Progenitor cell of endocrine pancreas (in vitro differentiated cells): ENCODE data around the gene KSR1. TPM values are rescaled to one million over a fixed set of nuclear protein-coding genes. Genes with fewer than 3 reads are reported as not detected.

ENCODE experiments used
- DNase-seq: peaks from one replicate; pipeline ENCODE4 v3.0.0; 2021; ENCODE audit warnings: low spot score; ENCODE audit not compliant: unreplicated experiment
- H3K27ac Mint-ChIP-seq: 2 replicates; pipeline ENCODE4 v1.8.0; 2021; ENCODE audit warnings: mild to moderate bottlenecking, moderate library complexity, mixed read lengths
- H3K27me3 Mint-ChIP-seq: 2 replicates; pipeline ENCODE4 v1.8.0; 2021; ENCODE audit warnings: mixed read lengths
- H3K36me3 Mint-ChIP-seq: 2 replicates; pipeline ENCODE4 v1.8.0; 2022; ENCODE audit warnings: mixed read lengths; ENCODE audit not compliant: insufficient read depth
- H3K4me1 Mint-ChIP-seq: 2 replicates; pipeline ENCODE4 v1.8.0; 2021; ENCODE audit warnings: low read depth, mixed read lengths
- H3K4me3 Mint-ChIP-seq: 2 replicates; pipeline ENCODE4 v1.8.0; 2021; ENCODE audit warnings: low read depth, mild to moderate bottlenecking, moderate library complexity, mixed read lengths
- H3K9me3 Mint-ChIP-seq: 2 replicates; pipeline ENCODE4 v1.8.0; 2021; ENCODE audit warnings: low read depth, mixed read lengths
- CTCF ChIP-seq: fragments of 200-600 bp; sonication (generic); IDR thresholded peaks from one replicate; pipeline ENCODE4 v1.5.0; 2021; ENCODE audit warnings: antibody characterized with exemption, mild to moderate bottlenecking; ENCODE audit not compliant: unreplicated experiment
- total RNA-seq: library from RNA; stranded (reverse); gene quantifications from 2 replicates; pipeline ENCODE4 v1.2.1, GENCODE V29; 2021

Gene KSR1
- total RNA-seq, 1 donor from 2014 or later = 70.1 TPM

- no peak for TF ChIP-seq CTCF
- no peak overlapping the region for H3K27ac Mint-ChIP-seq
- no peaks in the 10 kb centered on the region for H3K9me3 Mint-ChIP-seq
- no peak overlapping the region for H3K4me3 Mint-ChIP-seq
- H3K4me1 Mint-ChIP-seq = peaks cover 37% of the 10 kb centered on the region
- no peak for DNase-seq
- no peaks in the 10 kb centered on the region for H3K27me3 Mint-ChIP-seq
- no peaks in the 10 kb centered on the region for H3K36me3 Mint-ChIP-seq
Observed at GRCh38 chr17:27523712-27524111, 67.5 kb downstream of the KSR1 start.

DNA sequence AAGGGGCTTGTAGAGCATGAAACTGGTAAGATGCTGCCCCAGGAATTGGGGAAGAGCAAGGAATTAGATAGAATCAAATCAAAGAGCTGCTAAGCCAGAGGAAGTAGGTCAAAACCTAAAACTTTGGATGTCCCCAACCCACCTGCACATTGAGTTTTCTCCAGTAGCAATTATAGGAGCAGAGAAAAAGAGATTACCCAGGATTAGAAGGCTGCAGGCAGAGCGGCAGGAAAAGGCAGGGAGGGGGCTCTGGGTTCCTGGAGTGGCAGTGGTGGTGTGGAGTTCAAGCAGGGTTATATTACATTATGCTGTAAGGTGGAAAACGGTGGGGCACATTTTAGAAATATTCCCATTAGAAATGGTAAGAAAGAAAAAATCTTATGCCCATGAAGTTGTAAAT, 68.3 kb downstream of the KSR1 start:
- no peak for DNase-seq
- Mint-ChIP-seq H3K36me3 (no peaks in the 10 kb centered on the region), H3K4me1 (peaks cover 39% of the 10 kb centered on the region), H3K27me3 (no peaks in the 10 kb centered on the region), H3K4me3 (no peak overlapping the region), H3K27ac (no peak overlapping the region), H3K9me3 (no peaks in the 10 kb centered on the region)
- no peak for TF ChIP-seq CTCF

DNA sequence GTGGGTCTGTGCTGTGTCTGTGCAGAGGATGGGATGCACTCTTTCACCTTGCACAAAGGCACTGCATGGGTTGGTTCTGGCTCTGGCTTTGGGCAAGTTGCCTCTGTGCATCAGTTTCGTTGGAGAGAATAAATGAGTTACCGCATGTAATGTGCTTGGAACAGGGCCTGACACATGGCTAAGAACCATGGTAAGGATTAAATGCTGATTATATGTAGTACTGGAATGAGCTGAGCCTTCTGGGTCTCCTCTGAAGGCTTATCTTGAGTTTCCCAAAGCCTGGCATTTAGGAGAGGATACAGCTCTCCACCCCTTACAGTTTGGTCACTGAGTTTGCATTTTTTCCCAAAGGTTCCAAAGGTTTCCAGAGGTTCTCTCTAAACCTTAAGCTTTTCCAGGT, 69.1 kb downstream of the KSR1 start:
- no peak for TF ChIP-seq CTCF
- Mint-ChIP-seq H3K36me3 (no peaks in the 10 kb centered on the region), H3K27me3 (no peaks in the 10 kb centered on the region), H3K9me3 (no peaks in the 10 kb centered on the region), H3K27ac (no peak overlapping the region), H3K4me3 (no peak overlapping the region), H3K4me1 (peaks cover 43% of the 10 kb centered on the region)
- no peak for DNase-seq

DNA sequence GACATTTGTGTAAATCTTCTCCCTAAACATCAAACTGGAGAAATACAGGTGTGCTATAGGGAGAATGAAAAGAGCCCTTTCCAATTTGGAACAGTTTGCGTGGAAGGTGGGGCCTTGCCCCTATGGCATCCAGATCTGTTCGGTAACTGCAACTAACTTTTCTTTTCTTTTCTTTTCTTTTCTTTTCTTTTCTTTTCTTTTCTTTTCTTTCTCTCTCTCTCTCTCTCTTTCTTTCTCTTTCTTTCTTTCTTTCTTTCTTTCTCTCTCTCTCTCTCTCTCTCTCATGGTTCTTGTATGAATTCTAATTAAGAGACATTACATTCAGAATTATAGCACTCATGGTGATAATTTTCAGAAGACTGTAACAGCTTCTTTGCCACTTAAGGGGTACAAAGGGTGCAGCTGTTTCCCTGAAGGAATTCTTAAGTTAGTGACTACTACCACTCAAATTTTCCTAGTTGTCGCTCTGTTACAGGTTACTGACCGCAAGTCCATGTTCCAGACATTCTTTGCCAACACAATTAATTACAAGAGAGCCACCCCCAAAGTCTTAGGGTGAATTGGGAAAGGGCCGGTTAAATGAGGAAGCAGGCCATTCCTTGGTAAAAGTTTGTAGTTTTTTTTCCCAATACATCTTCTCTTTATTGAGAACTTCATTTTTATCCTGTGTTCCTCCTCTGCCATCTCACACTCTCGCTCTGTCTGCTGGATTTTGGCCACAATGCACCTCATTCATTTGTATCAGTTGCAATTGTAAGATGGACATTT, 69.8 kb downstream of the KSR1 start:
- Mint-ChIP-seq H3K4me3 (peak overlapping the region; percentile 44), H3K36me3 (no peaks in the 10 kb centered on the region), H3K4me1 (peaks cover 46% of the 10 kb centered on the region), H3K27me3 (no peaks in the 10 kb centered on the region), H3K9me3 (no peaks in the 10 kb centered on the region), H3K27ac (peak overlapping the region; percentile 88)
- DNase-seq = no peak
- no peak for TF ChIP-seq CTCF

DNA sequence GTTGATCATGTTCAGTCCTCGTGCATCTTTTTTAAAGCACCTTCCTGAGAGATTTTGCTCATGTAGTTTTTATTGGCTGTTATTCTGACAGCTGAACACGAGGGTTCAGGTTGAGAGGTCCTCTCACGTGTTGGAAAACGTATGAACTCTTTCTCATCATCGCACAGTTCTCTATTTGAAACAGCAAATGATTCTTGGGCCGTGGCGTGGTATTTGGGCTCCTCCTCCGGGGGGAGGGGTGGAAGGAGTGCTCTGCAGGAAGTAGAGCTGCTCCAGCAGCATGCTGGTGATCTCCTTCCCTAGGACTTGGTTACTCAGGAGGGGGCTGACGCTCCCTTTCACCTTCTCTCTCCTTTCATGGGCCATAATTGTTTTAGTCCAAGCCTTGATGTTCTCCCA, 70.4 kb downstream of the KSR1 start:
- Mint-ChIP-seq H3K4me1 (peaks cover 50% of the 10 kb centered on the region), H3K9me3 (no peaks in the 10 kb centered on the region), H3K36me3 (no peaks in the 10 kb centered on the region), H3K27ac (peak overlapping the region; percentile 88), H3K4me3 (peak overlapping the region; percentile 44), H3K27me3 (no peaks in the 10 kb centered on the region)
- DNase-seq = no peak
- no peak for TF ChIP-seq CTCF
